Panc1 (cell line): Measurements from ENCODE around the gene MYF5. TPM values are rescaled to one million over a fixed set of nuclear protein-coding genes. Genes with fewer than 3 reads are reported as not detected.

Experiments
- ATAC-seq: fragments of 200-7000 bp; cut with Tn5 transposase; 2 replicates; pipeline ENCODE4 v1.9.1; 2020; ENCODE audit warnings: mild to moderate bottlenecking, moderate library complexity
- BruUV-seq: library from RNA; stranded (reverse); fragments of 400-500 nt; replicated peaks from 2 replicates; lab custom pipeline; 2021; lab: Mats Ljungman, UMichigan
- CTCF ChIA-PET: fragments of 300-600 bp; sonication (Branson Sonifier 250); formaldehyde crosslinking; loops from one replicate; lab custom pipeline; 2022; ENCODE audit warnings: antibody characterized with exemption; lab: Charles Lee
- POLR2A ChIA-PET: fragments of 300-600 bp; sonication (Branson Sonifier 250); formaldehyde crosslinking; loops from one replicate; lab custom pipeline; 2022; ENCODE audit warnings: antibody characterized with exemption; lab: Charles Lee
- DNase-seq: peaks from one replicate; pipeline ENCODE4 v3.0.0-alpha.2; 2010; ENCODE audit warnings: low read depth, low spot score
- H3K27ac ChIP-seq: 2 replicates; pipeline ENCODE4 v1.5.1; 2011; ENCODE audit warnings: mild to moderate bottlenecking, low read length, inconsistent platforms
- H3K27me3 ChIP-seq: fragments of 200-500 bp; sonication (Bioruptor generic); 2 replicates; pipeline ENCODE4 v1.6.0; 2014; ENCODE audit warnings: low read length, inconsistent platforms; ENCODE audit not compliant: control insufficient read depth, insufficient read depth
- H3K36me3 ChIP-seq: fragments of 200-500 bp; sonication (Bioruptor generic); 2 replicates; pipeline ENCODE4 v1.5.1; 2014; ENCODE audit warnings: inconsistent platforms, mild to moderate bottlenecking, low read length, moderate library complexity; ENCODE audit not compliant: control insufficient read depth, insufficient read depth
- H3K4me1 ChIP-seq: 2 replicates; pipeline ENCODE4 v1.5.1; 2011; ENCODE audit warnings: inconsistent platforms, mild to moderate bottlenecking, low read length, moderate library complexity; ENCODE audit not compliant: control insufficient read depth, insufficient read depth
- H3K4me3 ChIP-seq, 2 experiments: 2 replicates each; pipeline ENCODE4 v1.5.1; 2011 to 2012; ENCODE audit warnings: low read depth in 2 of 2, low read length in 2 of 2, mild to moderate bottlenecking in 2 of 2, inconsistent platforms in 1 of 2, moderate library complexity in 1 of 2
- H3K9me3 ChIP-seq: fragments of 200-500 bp; sonication (Bioruptor generic); 2 replicates; pipeline ENCODE4 v1.5.1; 2014; ENCODE audit warnings: low read depth, mild to moderate bottlenecking, inconsistent platforms, low read length, moderate library complexity; ENCODE audit not compliant: control insufficient read depth, insufficient read depth
- POLR2AphosphoS5 ChIP-seq: IDR thresholded peaks from 2 replicates; pipeline ENCODE4 v1.6.1; 2012; ENCODE audit warnings: mild to moderate bottlenecking, low read depth, low read length, moderate library complexity
- SIN3A ChIP-seq: IDR thresholded peaks from 2 replicates; pipeline ENCODE4 v1.6.1; 2012; ENCODE audit warnings: low read depth, mild to moderate bottlenecking, low read length, moderate library complexity, borderline replicate concordance; ENCODE audit not compliant: insufficient read depth
- TCF7L2 ChIP-seq: IDR thresholded peaks from 2 replicates; pipeline ENCODE4 v1.6.1; 2011; ENCODE audit warnings: mild to moderate bottlenecking, low read depth, low read length, inconsistent platforms
- in situ Hi-C: cut with HindIII; loops from 2 replicates; pipeline ENCODE4 v1.10.0; 2016; ENCODE audit warnings: low sequenced_read_pairs, low pct_unique_long_range_greater_than_20kb
- intact Hi-C: fragments of 100-400 bp; cut with micrococcal nuclease; formaldehyde crosslinking; loops from one replicate; pipeline ENCODE4 v1.10.0; 2022; ENCODE audit not compliant: unreplicated experiment
- total RNA-seq: library from RNA; stranded (reverse); gene quantifications from one replicate; pipeline ENCODE4 v1.2.1, GENCODE V29; 2021; ENCODE audit not compliant: unreplicated experiment
- TF ChIP-seq, protein P1 (sequence below): fragments of 450-650 bp; IDR thresholded peaks from 2 replicates; pipeline ENCODE4 v1.5.1; 2017; ENCODE audit warnings: mild to moderate bottlenecking
- TF ChIP-seq, protein P2 (sequence below), 2 experiments: IDR thresholded peaks; 2 replicates each; pipeline ENCODE4 v1.6.1; 2011 to 2012; ENCODE audit warnings: low read depth in 2 of 2, control low read depth in 1 of 2, low read length in 1 of 2, mild to moderate bottlenecking in 1 of 2, moderate library complexity in 1 of 2; ENCODE audit not compliant: insufficient read depth in 1 of 2

The MYF5 gene
- total RNA-seq, 1 experiment from 2014 or later: not detected

DNA sequence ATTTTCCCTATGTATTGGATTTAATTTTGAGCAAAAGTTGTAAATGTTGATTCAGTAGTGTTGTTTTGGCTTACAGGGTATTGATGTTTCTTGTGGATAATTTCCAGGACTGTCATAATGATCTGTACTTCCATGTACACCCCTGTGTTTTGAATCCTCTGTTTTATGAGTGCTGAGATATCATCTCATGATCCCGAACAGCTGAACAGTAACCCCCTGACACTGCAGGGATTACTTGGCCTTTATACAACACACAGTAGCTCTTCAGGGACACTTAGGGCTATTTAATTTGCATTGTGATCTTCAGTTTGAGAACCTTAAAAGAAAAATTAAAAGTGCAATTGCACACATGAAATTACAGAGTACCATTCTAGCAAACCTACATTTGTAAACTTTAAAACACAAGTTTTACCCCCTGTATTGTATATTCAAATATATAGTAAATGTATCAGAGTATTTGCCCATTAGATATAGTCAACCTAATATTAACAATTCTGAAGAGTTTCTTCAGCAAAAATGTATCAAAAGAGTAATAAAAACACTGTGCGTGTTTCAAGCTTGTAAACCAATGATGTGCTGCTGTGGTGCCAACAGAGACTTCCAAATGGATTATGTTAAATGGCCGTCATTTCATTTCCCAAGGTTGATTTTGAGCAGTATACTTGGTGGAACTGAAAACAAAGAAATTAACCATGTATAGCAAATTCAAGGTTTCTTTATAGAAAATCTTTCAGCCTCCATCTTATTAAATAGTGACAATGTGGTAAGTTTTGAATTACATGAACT is 37.2 kb upstream of the MYF5 start:
- BruUV-seq: no TSS peak
- ChIA-PET POLR2A (no interaction called here), CTCF (no interaction called here)
- no peak for DNase-seq
- H3K36me3 ChIP-seq: no peaks in the 10 kb centered on the region
- no peak overlapping the region for H3K4me3 ChIP-seq
- no peak overlapping the region for H3K27ac ChIP-seq
- H3K4me1 ChIP-seq: no peaks in the 10 kb centered on the region
- TF ChIP-seq, protein P1, sequence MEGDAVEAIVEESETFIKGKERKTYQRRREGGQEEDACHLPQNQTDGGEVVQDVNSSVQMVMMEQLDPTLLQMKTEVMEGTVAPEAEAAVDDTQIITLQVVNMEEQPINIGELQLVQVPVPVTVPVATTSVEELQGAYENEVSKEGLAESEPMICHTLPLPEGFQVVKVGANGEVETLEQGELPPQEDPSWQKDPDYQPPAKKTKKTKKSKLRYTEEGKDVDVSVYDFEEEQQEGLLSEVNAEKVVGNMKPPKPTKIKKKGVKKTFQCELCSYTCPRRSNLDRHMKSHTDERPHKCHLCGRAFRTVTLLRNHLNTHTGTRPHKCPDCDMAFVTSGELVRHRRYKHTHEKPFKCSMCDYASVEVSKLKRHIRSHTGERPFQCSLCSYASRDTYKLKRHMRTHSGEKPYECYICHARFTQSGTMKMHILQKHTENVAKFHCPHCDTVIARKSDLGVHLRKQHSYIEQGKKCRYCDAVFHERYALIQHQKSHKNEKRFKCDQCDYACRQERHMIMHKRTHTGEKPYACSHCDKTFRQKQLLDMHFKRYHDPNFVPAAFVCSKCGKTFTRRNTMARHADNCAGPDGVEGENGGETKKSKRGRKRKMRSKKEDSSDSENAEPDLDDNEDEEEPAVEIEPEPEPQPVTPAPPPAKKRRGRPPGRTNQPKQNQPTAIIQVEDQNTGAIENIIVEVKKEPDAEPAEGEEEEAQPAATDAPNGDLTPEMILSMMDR: no peak
- TF ChIP-seq SIN3A (no peak), POLR2AphosphoS5 (no peak)
- TF ChIP-seq, protein P2, sequence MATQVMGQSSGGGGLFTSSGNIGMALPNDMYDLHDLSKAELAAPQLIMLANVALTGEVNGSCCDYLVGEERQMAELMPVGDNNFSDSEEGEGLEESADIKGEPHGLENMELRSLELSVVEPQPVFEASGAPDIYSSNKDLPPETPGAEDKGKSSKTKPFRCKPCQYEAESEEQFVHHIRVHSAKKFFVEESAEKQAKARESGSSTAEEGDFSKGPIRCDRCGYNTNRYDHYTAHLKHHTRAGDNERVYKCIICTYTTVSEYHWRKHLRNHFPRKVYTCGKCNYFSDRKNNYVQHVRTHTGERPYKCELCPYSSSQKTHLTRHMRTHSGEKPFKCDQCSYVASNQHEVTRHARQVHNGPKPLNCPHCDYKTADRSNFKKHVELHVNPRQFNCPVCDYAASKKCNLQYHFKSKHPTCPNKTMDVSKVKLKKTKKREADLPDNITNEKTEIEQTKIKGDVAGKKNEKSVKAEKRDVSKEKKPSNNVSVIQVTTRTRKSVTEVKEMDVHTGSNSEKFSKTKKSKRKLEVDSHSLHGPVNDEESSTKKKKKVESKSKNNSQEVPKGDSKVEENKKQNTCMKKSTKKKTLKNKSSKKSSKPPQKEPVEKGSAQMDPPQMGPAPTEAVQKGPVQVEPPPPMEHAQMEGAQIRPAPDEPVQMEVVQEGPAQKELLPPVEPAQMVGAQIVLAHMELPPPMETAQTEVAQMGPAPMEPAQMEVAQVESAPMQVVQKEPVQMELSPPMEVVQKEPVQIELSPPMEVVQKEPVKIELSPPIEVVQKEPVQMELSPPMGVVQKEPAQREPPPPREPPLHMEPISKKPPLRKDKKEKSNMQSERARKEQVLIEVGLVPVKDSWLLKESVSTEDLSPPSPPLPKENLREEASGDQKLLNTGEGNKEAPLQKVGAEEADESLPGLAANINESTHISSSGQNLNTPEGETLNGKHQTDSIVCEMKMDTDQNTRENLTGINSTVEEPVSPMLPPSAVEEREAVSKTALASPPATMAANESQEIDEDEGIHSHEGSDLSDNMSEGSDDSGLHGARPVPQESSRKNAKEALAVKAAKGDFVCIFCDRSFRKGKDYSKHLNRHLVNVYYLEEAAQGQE (IDR thresholded peaks at IDR 0.05; ENCODE audit: insufficient read depth in 1 of 2, low read depth in 2 of 2, low read length in 1 of 2): no peak
- no peaks in the 10 kb centered on the region for H3K27me3 ChIP-seq
- ATAC-seq: no peak
- intact Hi-C loops: no loop called here
- in situ Hi-C loops: no loop called here
- no peaks in the 10 kb centered on the region for H3K9me3 ChIP-seq

DNA sequence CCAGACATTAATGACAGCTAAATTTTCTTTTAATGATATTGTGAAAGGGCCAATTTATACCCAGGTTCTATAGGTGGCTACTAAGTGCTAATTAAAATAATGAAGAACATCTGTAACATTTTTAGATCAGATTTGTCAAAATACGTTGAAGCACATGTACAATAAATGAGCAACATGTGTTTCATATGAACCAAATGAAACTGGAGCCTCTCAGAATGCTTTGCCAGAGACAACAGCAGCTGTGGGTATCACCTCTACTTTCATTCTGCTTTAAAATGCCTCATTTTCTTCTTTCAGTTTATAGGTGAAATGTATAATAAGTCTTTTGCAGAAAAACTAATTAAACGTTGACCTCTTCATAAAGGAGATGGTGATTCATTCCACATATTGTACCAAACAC is 35.4 kb upstream of the MYF5 start:
- in situ Hi-C loops: no loop called here
- no peaks in the 10 kb centered on the region for H3K4me1 ChIP-seq
- no peaks in the 10 kb centered on the region for H3K27me3 ChIP-seq
- ChIA-PET CTCF (no interaction called here), POLR2A (no interaction called here)
- no TSS peak for BruUV-seq
- intact Hi-C loops: no loop called here
- H3K36me3 ChIP-seq: no peaks in the 10 kb centered on the region
- H3K9me3 ChIP-seq: no peaks in the 10 kb centered on the region
- no peak overlapping the region for H3K27ac ChIP-seq
- no peak for TF ChIP-seq TCF7L2
- TF ChIP-seq, protein P1: no peak
- TF ChIP-seq, protein P2 (IDR thresholded peaks at IDR 0.05; ENCODE audit: insufficient read depth in 1 of 2, low read depth in 2 of 2, low read length in 1 of 2): no peak
- no peak for TF ChIP-seq POLR2AphosphoS5
- no peak for TF ChIP-seq SIN3A
- H3K4me3 ChIP-seq: no peak overlapping the region
- ATAC-seq (no peak), DNase-seq (no peak)
